Spleen (tissue), 3 donors: ENCODE measurements around the gene RBM47.

ENCODE experiments used
- POLR2A ChIP-seq, 3 donors: fragments of 450-650 bp; IDR thresholded peaks; one replicate each; pipeline ENCODE4 v1.5.1; 2017; ENCODE audit warnings: antibody characterized with exemption in 3 of 3, mild to moderate bottlenecking in 1 of 3
- POLR2AphosphoS5 ChIP-seq, 3 donors: sonication (generic); formaldehyde crosslinking; IDR thresholded peaks; one replicate each; pipeline ENCODE4 v1.5.1; 2017; ENCODE audit warnings: antibody characterized with exemption in 3 of 3

- TF ChIP-seq POLR2AphosphoS5 (IDR thresholded peaks at IDR 0.05) (no peak), POLR2A (IDR thresholded peaks at IDR 0.05) (no peak)
Measured at GRCh38 chr4:40547789-40548132, 81.9 kb downstream of the RBM47 start.
